Thyroid gland (tissue), 4 donors: ENCODE measurements around the gene AGAP5.

Experiments used
- CTCF ChIP-seq, 6 experiments: fragments of 200-600 bp in 3 of 6; fragments of 450-650 bp in 3 of 6; sonication (generic) in 3 of 6; IDR thresholded peaks; one replicate each; pipeline ENCODE4 v1.5.1; 2016 to 2019; ENCODE audit warnings: antibody characterized with exemption in 6 of 6, mild to moderate bottlenecking in 2 of 6, inconsistent platforms in 1 of 6, moderate library complexity in 1 of 6
- POLR2A ChIP-seq, 2 donors: fragments of 450-650 bp; IDR thresholded peaks; one replicate each; pipeline ENCODE4 v1.6.1; 2017; ENCODE audit warnings: antibody characterized with exemption in 2 of 2, mild to moderate bottlenecking in 2 of 2, moderate library complexity in 1 of 2

GRCh38 chr10:73625004-73625883 lies 72.7 kb downstream of the AGAP5 start:
- no peak for TF ChIP-seq CTCF (IDR thresholded peaks at IDR 0.05)
- TF ChIP-seq POLR2A (IDR thresholded peaks at IDR 0.05): peak in 1 of 2 donors; percentile 23
